Activated CD4-positive, alpha-beta T cell treated with anti-CD3 and anti-CD28 coated beads, Interleukin-2, amount 50 U/mL, for 16 hours (primary cell): ENCODE data around the gene TMED10.
"Not testable (repeated sequence)": the region's sequence is repeated elsewhere in the genome, so short reads cannot be mapped to it uniquely, and the experiment has no call there.

Experiments used
- DNase-seq: peaks from one replicate; pipeline ENCODE4 v3.0.0-alpha.2; 2020

Gene TMED10

DNA sequence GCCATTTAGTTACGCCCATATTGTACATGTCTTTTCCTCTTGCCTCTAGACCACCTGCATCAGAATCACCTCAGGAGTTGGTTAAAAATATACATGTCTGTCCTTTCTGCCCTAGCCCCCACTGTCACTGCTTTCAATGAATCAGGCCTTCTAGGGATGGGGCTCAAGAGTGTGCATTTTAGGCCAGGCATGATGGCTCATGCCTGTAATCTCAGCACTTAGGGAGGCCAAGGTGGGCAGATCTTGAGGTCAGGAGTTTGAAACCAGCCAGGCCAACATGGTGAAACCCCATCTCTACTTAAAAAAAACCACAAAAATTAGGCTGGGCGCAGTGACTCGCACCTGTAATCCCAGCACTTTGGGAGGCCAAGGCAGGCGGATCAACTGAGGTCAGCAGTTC lies 13.6 kb upstream of the TMED10 start:
- no peak for DNase-seq

DNA sequence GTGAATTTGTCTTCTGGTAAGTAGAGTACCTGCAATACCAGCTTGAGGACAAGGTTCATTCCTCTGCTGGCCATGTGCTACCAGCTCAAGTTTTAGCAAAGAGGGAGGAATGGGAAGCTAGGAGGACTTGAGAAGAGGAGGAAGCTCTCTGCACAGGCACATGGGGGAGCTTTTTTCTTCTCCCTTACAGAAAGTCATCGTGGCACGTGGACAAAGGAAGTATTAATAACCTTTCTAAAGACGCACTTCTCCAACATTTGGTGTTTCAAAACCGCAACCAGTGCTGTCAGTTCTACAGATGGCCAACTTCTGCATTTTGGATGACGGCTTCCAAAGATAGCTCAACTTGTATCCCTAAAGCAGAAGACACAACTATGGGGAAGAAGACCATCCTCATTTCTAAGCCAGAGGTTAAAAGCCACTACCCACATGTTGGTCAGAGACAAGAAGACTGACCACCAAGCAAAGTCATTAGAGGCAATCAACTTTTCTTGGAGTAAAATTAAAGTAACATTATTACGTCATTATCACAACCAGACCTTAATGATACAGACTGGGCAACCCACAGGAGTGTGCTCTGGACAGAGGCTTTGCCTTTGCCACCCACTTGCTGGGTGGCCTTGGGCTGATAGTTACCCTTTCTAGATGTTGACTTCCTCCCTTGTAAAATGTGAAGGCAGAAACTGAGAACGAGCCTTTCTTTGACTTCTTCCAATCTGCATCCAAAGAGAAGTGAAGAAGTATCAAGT lies 12.3 kb upstream of the TMED10 start:
- DNase-seq = no peak

GRCh38 chr14:75188086-75188485 lies 11.7 kb upstream of the TMED10 start:
- DNase-seq = no peak

GRCh38 chr14:75186953-75187352 lies 10.5 kb upstream of the TMED10 start:
- DNase-seq = no peak

- no peak for DNase-seq
Observed at GRCh38 chr14:75185251-75186040, 9.0 kb upstream of the TMED10 start.

- DNase-seq = peak; percentile 26
Observed at GRCh38 chr14:75184492-75184891, 8.1 kb upstream of the TMED10 start.

DNA sequence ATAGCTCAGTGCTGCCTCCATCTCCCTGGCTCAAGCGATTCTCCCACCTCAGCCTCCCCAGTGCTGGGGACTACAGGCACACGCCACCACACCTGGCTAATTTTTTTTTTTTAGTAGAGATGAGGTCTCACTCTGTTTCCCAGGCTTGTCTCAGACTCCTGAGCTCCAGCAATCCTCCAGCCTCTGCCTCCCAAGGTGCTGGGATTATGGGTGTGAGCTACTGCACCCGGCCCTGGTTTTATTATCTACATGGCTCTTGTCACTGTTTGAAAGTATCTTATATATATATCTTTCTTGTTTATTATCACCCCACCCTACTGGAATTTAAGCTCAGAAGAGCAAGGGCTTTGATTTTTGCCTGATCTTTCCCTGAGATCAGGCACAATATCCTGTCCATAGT lies 7.6 kb upstream of the TMED10 start:
- DNase-seq = no peak

GRCh38 chr14:75183225-75183624 lies 6.8 kb upstream of the TMED10 start:
- DNase-seq = no peak

GRCh38 chr14:75182821-75183220 lies 6.4 kb upstream of the TMED10 start:
- no peak for DNase-seq

GRCh38 chr14:75182163-75182562 lies 5.8 kb upstream of the TMED10 start:
- DNase-seq = not testable (repeated sequence)

GRCh38 chr14:75181293-75182062 lies 5.1 kb upstream of the TMED10 start:
- DNase-seq = no peak

- DNase-seq = no peak
Observed at GRCh38 chr14:75175677-75176141, 703 bp downstream of the TMED10 start.

DNA sequence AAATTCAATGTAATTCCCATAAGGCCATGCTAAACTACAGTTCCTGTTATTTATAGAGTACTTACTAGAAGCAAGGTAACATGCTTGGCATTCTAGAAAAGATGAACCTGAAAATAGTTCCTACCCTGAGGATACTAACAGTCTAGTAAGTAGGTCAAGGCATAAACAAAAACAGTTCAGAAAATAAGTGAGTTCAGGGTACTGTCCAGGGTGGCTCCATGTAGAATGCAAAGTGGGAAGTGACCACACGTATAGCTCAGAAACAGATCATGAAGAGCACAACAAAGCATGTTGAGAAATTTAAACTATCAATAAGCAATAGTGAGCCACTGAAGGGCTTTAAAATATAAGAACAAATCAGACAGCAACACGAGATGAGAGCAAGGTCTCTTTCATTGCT lies 2.3 kb downstream of the TMED10 start:
- DNase-seq = no peak

GRCh38 chr14:75170772-75171171 lies 5.6 kb downstream of the TMED10 start:
- no peak for DNase-seq

GRCh38 chr14:75168586-75169335 lies 7.7 kb downstream of the TMED10 start:
- DNase-seq = no peak

DNA sequence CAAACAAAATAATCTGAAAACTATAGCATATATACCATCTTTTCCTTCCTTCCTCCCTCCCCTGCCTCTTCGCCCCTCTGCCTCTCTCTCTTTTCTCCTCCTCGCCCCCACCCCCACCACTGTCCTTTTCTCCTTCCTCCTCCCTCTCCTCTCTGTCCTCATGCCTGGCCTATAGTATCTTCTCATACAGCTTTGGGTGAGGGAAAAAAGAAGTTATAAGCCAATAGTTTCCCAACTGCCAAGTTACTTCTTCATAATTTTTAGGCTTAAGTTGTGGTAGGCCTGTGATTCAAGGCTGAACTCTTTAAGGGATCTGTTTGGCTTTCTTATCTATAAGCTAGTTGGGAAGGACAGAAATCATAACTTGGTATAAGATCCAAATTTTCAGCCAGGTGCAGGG lies 9.1 kb downstream of the TMED10 start:
- no peak for DNase-seq

DNA sequence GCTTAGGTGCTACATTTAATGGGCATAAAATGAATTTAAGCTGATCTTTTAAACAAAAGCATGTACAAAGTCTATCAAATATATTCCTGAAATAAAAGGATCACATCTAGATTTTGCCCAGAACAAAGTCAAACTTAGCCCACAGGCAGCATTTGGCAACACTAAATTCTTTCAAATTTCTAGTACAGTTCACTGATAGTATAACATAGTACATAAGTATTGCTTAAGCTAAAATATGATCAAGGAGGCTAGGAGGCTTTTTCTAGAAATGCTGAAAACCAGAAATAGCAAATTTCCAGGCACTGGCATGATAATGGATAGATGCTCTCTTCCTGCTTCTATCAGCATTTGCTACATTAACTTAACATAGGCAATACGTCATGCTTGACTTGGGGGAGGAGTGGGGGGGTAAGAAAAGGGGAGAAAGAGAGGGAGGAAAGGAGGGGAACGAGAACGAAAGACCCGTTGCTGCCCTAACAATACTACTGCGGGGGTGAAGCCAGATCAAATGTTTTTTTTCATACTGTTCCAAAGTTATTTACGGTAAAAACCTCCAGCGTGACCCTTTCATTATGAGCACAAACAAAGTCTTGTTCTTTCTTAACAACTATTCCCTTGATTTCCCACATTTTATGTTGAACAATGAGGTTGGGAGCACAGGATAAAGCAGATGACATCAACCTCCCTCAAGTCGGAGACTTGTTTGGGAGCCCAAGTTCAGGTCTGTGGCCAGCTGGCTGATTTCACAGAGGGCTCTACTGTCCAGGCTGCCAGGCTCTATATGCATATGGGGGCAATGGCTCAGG lies 10.6 kb downstream of the TMED10 start:
- DNase-seq = no peak

- DNase-seq = no peak
Observed at GRCh38 chr14:75164809-75165208, 11.6 kb downstream of the TMED10 start.

- no peak for DNase-seq
Observed at GRCh38 chr14:75163677-75164076, 12.7 kb downstream of the TMED10 start.

- DNase-seq = no peak
Observed at GRCh38 chr14:75162631-75163030, 13.8 kb downstream of the TMED10 start.

GRCh38 chr14:75158843-75159614 lies 17.4 kb downstream of the TMED10 start:
- peak; percentile 76 for DNase-seq
